Fibroblast of skin of scalp (primary cell): Measurements from ENCODE around the gene PLB1.

Experiments used
- DNase-seq: peaks from one replicate; pipeline ENCODE4 v3.0.0-alpha.2; 2013

PLB1 gene

DNA sequence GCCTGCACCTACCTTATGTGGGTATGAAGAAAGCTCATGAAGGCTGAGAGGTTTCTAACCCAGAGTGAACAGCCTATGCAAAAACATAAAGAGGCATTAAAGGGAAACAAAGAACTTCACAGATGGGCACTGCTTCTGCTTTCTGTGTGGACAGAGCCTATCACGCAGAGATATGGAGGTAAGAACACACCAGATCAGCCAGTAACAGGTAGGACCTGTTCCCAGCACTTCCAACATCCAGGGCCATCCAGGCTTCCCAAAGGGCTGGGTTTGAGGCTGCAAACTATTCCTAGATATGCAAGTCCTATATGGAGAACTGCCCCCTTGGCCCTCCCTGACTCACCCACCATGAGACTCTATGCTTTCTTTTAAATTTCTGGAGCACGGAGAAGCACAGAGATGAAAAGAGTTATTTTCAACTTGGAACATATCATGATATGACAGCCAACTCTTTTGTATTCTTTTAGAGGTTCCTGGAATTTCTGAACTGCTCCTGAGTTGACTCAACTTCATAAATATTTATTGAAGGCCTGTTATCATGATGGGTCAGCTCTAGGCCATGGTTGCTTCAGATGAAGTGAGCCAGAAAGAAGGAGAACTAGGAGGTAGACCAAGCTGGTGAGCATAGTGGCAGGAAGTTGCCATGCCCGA, 178.3 kb downstream of the PLB1 start:
- peak; percentile 45 for DNase-seq

DNA sequence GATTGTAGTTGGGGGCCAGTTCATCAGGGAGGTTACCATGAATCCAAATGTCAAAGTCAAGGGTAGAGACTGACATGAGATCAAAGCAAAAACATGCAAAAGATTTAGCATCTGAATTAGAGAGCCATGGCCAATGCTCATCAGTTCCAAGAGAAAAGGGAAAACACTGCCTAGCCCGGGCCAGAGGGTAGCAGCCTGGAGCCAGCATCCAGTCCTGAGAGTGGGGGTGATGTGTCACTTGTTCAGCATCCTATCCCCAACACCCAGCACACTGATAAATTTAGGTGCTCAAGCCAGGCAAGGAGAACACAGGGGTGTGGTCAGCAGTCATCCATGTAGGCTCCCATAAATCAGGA, 178.8 kb downstream of the PLB1 start:
- no peak for DNase-seq

DNA sequence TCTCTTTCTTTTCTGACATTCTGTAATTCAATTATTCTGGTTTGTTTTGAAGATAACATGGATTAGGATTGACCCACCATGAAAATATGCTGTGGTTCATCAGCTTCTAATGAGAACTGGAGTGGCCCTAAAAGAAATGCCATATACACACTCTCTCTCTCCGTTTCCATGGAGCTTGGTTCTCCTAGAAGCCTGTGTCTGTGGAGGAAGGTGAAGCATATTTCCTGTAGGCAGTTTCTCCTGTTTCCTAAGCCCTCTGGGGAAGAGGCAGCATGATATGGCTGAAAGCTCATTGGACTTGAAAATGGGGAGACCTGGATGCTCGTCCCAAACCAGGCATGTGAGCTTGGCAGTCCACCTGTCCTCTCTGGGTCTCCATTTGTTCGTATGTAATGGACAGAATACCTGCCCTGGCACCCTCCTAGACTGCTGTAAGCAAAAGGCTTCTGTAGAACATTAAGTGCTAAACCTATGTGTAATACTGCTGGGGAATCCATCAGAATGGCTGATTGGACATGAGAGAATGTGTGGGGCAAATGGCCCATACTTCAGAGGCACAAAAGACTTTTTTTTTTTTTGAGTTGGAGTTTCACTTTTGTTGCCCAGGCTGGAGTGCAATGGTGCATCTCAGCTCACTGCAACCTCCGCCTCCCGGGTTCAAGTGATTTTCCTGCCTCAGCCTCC, 180.4 kb downstream of the PLB1 start:
- no peak for DNase-seq

DNA sequence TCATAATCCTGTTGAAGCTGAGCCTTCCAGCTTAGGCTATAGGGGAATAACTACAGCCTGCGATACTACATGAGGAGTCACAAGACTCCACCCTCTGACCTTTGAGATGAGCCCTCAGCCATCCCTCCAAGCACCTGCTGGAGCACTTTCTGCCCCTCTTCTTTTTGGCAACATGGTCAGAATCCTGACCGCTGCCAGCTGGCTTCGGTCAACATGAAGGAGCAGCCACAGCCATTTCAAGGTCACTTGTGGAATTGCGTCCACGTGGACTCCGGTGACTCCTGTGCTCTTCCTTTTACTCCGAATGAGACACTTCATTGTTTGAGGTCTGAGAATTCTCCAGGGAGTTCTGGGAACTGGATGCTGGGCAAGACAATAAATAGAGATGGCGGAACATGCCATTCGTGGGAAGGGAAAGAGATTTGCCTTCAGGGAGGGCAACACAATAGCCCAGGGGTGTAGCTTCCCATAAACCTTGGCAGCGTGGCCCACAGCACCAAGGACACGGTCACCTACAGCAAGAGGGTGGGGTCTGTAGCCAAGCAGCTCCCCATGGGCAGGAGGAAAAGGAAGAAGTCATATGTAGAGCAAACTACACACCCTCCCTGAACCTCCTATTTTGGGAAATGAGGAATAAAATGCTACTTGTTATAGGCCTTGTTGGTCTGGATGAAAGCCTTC, 182.5 kb downstream of the PLB1 start:
- no peak for DNase-seq

DNA sequence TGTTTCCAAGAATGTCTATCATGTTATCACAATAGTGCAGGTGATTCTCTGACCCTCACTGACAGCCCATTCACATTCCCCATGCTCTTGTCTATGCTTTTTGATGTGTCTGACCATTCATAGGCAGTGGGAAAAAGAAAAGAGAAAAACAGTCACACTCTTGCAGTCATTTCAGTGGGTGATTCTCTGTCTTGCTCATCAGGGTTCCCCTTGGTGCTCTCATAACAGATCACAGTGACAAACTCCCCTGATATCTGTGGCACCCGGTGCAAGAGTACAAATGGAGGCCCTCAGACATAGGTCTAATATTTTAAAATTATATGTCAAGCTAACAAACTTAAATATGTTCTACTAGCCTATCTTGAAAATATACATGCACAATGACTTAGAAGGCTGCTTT, 183.1 kb downstream of the PLB1 start:
- no peak for DNase-seq

DNA sequence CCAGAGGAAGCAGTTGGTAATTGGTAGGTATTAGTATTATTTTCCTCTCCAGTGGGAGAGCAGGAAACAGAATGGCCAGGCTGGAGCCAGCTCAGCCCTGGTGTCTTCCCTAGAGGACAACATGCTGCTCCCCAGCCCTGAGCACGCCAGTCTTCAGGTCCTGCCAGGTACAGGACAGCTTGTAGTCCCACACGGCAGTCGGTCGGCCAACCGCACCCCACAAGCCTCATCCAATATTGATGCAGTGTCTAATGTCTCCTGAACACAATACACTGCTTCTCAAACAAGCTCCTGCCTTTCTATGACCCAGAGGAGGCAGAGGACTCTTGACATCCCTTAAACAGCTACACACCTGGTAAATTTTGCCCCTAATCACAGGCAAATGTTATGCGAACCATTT, 184.8 kb downstream of the PLB1 start:
- DNase-seq: no peak

DNA sequence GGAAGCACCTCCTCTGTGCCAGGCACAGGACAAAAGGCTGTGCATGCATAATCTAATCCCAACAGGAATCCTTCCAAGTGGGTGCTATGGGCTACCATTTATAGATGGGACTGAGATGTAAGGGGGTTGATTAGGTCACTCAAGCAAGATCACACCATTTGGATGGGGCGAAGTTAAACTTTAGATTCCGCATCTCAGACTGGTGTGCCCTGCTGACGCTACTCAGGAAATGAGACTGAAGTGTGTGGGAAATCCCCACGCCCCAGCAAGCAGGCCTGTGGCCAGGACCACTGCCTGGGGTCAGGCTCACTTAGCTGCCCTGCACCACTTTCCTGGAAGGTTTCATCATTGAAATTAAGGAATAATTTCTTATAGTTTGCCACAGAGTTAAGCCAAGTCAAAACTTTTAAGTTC, 185.3 kb downstream of the PLB1 start:
- peak; percentile 26 for DNase-seq

DNA sequence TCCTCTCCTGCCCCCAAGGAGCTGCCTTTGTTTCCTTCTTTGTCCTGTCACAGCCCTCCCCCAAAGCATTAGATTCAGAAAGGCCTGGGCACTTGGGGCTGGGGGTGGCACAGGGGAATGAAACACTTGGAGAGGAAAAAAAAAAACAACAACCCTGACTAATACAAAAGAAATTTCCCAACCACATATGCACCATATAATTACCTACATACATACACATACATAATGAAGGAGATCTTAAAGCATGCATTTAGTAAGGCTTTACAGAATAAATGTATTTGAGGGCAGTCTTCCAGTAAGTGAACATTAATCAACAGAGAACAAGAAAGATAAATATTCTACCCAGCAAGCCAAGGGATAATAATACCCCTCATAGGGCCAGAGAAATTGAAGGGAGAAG, 185.7 kb downstream of the PLB1 start:
- DNase-seq: peak; percentile 58

DNA sequence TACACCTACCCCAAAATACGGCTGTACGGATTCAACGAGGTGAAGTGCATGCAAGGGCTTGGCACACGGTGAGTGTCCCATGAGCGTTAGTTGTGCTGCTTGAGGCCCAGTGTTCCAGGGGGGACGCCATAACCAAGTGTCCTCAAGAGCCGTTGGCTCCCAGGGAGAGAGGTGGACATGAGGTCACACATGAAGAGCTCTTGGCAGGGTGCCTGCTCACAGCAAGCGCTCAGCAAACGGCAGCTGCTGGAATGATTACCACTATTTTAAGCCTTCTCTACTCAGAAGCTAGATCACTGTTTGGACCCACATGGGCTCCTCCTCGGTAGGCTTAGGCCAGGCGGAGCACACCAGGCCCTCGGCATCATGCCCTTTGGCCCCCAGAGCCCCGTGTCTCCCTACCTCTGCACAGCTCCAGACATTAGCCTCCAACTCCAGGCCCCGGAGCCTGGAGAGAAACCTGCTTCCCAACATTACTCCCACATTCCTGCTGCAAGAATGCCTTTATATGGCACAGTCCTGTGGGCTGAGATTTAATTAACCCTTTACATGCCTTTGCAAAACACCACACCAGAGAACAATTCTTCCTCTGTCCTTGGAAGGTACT, 187.3 kb downstream of the PLB1 start:
- peak; percentile 88 for DNase-seq

DNA sequence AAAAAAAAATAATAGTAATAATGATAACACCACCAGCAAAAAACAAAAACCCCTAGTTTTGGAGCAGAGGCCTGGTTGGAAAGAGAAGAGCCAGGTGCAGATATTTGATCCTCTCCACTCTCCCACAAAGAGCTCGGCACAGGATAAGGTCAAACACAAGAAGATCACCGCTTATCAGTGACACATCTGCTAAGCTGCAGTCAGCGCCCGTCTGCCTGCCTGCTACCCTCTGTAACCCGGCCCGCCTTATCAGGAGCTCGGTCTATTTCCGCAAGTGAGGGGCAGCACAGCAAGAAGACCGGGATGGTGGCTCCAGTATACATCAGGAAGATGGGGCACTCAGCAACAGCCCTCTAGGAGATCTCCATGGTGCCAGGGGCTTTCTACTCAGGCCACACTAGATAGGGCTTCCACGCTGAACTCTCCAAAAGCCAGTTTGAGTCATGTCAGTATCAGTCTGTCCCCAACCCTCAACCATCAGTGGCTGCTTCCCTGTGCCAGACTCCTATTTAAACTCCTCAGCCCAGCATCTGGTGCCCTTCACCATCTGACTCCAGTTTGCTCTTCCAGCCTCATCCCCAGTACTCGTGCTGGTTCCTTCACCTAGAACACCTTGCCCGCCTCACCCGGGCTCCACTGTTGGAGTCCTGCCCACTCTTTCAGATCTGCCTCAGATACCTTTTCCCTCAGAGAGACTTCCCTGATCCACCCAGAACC, 188.4 kb downstream of the PLB1 start:
- no peak for DNase-seq

DNA sequence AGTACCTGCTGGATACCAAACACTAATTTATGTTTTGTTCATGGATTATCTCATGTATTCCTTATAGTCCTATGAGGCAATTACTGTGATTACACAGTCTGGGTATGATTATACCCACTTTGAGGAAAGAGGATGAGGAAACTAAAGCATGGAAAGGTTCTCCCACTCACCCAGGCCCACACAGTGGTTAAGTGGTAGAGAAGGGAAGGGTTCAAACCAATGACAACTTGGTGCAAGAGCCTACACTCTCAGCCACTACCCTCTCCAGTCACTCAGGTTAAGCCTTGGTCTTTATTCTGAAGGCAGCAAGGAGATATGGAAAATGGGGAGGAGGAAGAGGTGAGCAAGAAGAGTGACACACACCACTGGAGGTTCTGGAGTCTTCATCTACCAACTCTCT, 191.3 kb downstream of the PLB1 start:
- no peak for DNase-seq

DNA sequence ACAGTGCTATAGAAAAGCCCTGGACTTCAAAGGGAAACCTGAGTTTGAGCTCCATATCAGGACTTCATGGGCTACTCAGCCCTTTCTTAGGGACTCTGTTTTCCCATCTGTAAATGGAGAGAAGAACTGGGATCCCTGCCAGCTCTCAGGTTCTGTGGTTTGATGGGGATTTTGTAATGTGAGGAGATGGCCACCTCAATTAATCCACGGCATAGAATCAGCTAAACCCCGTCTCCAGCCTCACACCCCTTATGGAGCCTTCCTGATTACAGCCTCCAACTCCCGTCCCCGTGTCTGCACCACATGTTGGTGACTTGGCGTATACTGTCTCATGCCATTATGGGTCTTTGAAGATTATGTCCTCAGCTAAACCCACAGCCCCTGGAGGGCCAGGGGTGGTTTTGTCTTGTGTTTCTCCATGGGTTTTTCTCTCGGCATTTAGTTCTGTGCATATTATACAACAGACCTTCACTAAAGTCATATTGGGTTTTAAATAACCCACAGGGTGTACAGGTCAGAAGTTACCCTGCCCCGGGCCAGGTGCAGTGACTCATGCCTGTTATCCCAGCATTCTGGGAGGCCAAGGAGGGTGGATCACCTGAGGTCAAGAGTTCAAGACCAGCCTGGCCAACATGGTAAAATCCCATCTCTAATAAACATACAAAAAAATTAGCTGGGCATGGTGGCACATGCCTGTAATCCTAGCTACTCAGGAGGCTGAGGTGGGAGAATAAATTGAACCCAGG, 192.0 kb downstream of the PLB1 start:
- DNase-seq: no peak

DNA sequence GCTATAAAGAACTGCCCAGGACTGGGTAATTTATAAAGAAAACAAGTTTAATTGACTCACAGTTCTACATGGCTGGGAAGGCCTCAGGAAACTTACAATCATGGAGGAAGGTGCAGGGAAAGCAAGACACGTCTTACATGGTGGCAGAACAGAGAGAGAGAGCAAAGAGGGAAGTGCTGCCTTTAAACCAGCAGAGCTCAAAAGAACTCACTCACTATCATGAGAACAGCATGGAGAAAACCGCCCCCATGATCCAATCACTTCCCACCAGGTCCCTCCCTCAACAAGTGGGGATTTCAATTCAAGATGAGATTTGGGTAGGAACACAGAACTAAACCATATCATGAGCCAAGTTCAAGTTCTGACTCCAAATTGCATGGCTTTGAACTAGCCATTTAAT, 193.0 kb downstream of the PLB1 start:
- DNase-seq: no peak

DNA sequence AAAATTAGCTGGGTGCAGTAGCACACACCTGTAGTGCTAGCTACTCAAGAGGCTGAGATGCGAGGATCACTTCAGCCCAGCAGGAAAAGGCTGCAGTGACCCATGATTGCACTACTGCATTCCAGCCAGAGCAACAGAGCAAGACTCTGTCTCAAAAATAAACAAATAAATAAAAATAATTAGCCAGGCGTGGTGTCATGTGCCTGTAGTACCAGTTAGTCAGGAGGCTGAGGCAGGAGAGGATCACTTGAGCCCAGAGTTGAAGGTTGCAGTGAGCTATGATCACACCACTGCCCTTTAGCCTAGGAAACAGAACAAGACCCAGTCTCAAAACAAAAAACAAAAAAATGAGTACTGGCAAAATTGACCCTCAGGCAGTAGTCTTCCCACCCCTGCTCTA, 193.9 kb downstream of the PLB1 start:
- no peak for DNase-seq

DNA sequence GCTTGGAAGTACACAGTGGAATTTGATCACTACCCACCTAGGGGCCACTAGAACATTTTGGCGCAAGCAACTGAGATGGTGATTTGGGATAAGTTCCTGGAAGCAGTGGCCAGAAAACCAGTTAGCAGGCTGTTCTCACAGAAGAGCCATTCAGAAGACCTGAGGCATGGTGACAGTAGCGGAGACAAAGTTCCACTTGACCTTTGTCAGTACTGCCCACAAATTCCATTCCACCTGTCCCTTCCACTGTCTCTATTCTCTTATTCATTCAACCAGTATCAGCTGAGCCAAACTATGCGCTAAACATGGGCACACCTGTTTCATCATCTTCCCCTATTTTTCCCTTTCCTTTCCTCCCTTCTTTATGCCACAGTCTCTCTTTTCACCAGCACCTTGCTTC, 196.6 kb downstream of the PLB1 start:
- DNase-seq: no peak

DNA sequence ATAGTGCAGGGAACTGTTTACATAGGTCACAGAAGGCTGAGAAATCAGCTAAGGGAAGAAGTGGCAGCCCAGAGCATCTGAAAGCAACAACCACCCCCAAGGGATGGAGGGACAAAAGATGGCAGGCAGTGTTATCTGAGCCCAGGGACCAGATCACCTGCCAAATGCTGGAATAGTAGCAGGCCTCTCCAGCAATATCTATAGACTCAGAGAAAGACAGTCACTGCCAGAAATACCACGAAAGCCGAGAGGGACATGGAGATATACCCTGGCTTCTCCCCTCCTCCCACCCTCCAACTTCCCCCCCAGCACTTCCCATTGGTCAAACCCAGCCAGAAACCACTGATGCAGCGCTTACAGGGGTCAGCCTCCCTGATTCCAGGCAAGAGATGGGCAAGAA, 197.4 kb downstream of the PLB1 start:
- DNase-seq: no peak
